HG02981 (cell line): ENCODE results near the gene DUSP8.

Experiments
- ATAC-seq: cut with Tn5 transposase; IDR thresholded peaks from one replicate; pipeline ENCODE4 v1.9.1; 2021; ENCODE audit warnings: mild to moderate bottlenecking, moderate library complexity; ENCODE audit not compliant: unreplicated experiment

The DUSP8 gene

DNA sequence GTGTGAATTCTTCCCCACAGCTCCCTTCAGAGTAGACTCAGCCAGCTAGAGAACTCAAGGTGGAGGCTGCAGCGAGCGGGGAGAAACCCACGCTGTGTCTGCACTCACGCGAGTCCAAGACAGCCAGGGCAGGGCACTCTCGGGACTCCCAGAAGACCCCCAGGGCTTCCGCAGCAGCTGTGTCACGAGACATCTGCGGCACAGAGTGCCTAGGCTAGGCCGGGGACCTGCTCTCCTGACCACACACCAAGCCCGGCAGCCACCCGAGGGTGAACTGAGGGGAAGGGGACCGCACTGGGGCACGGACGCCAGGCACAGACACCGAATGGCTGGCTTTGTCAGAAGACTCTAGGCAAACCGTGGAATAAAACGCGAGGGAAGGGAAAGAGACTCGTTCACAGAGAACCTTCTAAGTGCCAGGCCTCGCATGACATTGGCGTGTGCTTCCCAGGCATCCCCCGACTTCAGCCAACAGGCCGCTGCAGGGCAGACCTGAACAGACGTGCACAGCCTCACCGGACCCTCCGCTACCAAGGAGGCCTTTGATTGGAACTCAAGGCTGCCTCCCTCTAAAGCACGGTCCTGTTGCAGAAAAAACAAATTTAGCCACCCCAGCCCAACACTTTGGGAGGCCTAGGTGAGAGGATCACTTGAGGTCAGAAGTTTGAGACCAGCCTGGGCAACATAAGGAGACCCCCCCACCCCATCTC lies 67.3 kb downstream of the DUSP8 start:
- ATAC-seq = no peak

DNA sequence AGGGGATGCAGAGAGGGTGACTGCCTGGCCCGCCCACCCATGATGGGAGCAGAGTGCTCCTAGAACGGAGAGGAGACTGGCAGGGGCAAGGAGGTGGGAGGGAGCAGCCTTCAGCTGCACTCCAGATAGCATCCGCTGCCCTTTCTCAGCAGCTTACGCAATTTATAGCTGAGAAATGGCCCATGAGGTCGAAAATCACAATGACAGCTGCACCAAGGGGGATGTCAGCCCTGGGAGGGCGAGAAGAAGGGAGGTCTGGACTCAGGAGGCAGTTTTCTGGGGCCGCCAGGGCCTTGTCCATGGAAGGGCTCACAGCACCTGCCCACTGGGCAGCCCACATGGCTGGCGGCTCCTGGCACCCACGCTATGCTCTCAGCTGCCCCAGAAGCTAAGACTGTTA lies 67.9 kb downstream of the DUSP8 start:
- no peak for ATAC-seq
